Right lobe of liver (tissue), 4 donors: Measurements from ENCODE around the gene MTM1.

Experiments
- POLR2A ChIP-seq: fragments of 450-650 bp; IDR thresholded peaks from one replicate; pipeline ENCODE4 v1.6.1; 2017; ENCODE audit warnings: antibody characterized with exemption, mild to moderate bottlenecking
- TF ChIP-seq, protein P1 (sequence below), 4 donors: fragments of 200-600 bp in 3 of 4; fragments of 450-650 bp in 1 of 4; IDR thresholded peaks; one replicate each; pipeline versions ENCODE4 v1.5.1 to v1.8.0; 2016 to 2022; ENCODE audit warnings: antibody characterized with exemption in 4 of 4, mild to moderate bottlenecking in 2 of 4
- donor health status: DM: no; HTN: no; CAD: no.
- donor health status: DM: no; HTN: no; CAD: no.
- donor health status: DM: no; HTN: yes; CAD: no.

DNA sequence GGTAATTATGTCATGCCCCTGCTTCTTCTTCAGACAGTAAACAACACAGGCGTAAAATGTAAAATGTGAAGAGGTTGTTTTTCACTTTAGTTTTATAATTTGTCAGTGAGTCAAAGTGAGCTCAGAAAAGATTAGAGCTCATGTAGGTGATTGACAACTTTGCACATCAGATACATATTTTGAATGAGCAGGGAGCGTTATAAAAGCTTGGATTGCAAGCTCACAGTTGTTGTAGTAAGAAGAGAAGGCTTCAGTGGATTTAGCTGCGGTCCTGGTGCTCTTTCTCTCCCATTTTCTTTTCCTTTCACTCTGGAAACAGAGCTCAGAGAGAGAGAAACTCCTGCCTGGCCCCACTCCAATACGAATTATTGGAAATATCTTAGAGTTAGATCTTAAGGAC lies 151.2 kb downstream of the MTM1 start:
- no peak for TF ChIP-seq POLR2A
- TF ChIP-seq, protein P1, sequence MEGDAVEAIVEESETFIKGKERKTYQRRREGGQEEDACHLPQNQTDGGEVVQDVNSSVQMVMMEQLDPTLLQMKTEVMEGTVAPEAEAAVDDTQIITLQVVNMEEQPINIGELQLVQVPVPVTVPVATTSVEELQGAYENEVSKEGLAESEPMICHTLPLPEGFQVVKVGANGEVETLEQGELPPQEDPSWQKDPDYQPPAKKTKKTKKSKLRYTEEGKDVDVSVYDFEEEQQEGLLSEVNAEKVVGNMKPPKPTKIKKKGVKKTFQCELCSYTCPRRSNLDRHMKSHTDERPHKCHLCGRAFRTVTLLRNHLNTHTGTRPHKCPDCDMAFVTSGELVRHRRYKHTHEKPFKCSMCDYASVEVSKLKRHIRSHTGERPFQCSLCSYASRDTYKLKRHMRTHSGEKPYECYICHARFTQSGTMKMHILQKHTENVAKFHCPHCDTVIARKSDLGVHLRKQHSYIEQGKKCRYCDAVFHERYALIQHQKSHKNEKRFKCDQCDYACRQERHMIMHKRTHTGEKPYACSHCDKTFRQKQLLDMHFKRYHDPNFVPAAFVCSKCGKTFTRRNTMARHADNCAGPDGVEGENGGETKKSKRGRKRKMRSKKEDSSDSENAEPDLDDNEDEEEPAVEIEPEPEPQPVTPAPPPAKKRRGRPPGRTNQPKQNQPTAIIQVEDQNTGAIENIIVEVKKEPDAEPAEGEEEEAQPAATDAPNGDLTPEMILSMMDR (IDR thresholded peaks at IDR 0.05), result no peak
